Endometrial microvascular endothelial cells (primary cell): ENCODE data around the gene SPACA9. TPM values are rescaled to one million over a fixed set of nuclear protein-coding genes. Genes with fewer than 3 reads are reported as not detected.

Source experiments
- in situ Hi-C: cut with HindIII; loops from 2 replicates; pipeline ENCODE4 v1.10.0; 2017; ENCODE audit warnings: low sequenced_read_pairs, low pct_unique_long_range_greater_than_20kb; ENCODE audit errors: inconsistent ontology term
- total RNA-seq: library from RNA; depleted of rRNA; stranded (reverse); fragments of >200 nt; gene quantifications from one replicate; pipeline ENCODE4 v1.2.3, GENCODE V29; 2015; ENCODE audit errors: inconsistent ontology term

SPACA9 gene
- total RNA-seq, 1 donor from 2014 or later: 2.9 TPM

- in situ Hi-C loops: no loop called here
Observed at GRCh38 chr9:132886334-132886725, 7.6 kb downstream of the SPACA9 start.

- in situ Hi-C loops: no loop called here
Observed at GRCh38 chr9:132887181-132888120, 8.8 kb downstream of the SPACA9 start.

GRCh38 chr9:132888151-132888550 is 9.5 kb downstream of the SPACA9 start:
- in situ Hi-C loops: no loop called here

- in situ Hi-C loops: no loop called here
Observed at GRCh38 chr9:132892400-132892799, 13.7 kb downstream of the SPACA9 start.

GRCh38 chr9:132894346-132894745 is 15.6 kb downstream of the SPACA9 start:
- in situ Hi-C loops: no loop called here

- in situ Hi-C loops: no loop called here
Observed at GRCh38 chr9:132894862-132895835, 16.5 kb downstream of the SPACA9 start.

- in situ Hi-C loops: no loop called here
Observed at GRCh38 chr9:132896264-132896663, 17.6 kb downstream of the SPACA9 start.

GRCh38 chr9:132896906-132897305 is 18.2 kb downstream of the SPACA9 start:
- in situ Hi-C loops: no loop called here

- in situ Hi-C loops: no loop called here
Observed at GRCh38 chr9:132898051-132898450, 19.4 kb downstream of the SPACA9 start.

GRCh38 chr9:132901858-132902831 is 23.4 kb downstream of the SPACA9 start:
- in situ Hi-C loops: no loop called here

GRCh38 chr9:132903574-132904492 is 25.1 kb downstream of the SPACA9 start:
- in situ Hi-C loops: no loop called here

GRCh38 chr9:132905726-132906125 is 27.0 kb downstream of the SPACA9 start:
- in situ Hi-C loops: no loop called here

- in situ Hi-C loops: no loop called here
Observed at GRCh38 chr9:132908635-132909034, 29.9 kb downstream of the SPACA9 start.

GRCh38 chr9:132909311-132909710 is 30.6 kb downstream of the SPACA9 start:
- in situ Hi-C loops: no loop called here

- in situ Hi-C loops: no loop called here
Observed at GRCh38 chr9:132910376-132910775, 31.7 kb downstream of the SPACA9 start.

- in situ Hi-C loops: no loop called here
Observed at GRCh38 chr9:132912131-132912530, 33.4 kb downstream of the SPACA9 start.

- in situ Hi-C loops: no loop called here
Observed at GRCh38 chr9:132914924-132915323, 36.2 kb downstream of the SPACA9 start.
